ENCODE results near the gene PSME3IP1.

The PSME3IP1 gene

GRCh38 chr16:57133031-57133430 lies 52.8 kb downstream of the PSME3IP1 start:
- no peak overlapping the region for H3K4me3 ChIP-seq (ENCODE audit: low read depth, low read length)
- no peak for DNase-seq (ENCODE audit: low read depth)
- no peak for TF ChIP-seq CTCF (conservative IDR thresholded peaks at IDR 0.05; ENCODE audit: low read depth, low read length)

GRCh38 chr16:57132470-57132869 lies 53.4 kb downstream of the PSME3IP1 start:
- no peak for TF ChIP-seq CTCF (conservative IDR thresholded peaks at IDR 0.05; ENCODE audit: low read depth, low read length)
- no peak overlapping the region for H3K4me3 ChIP-seq (ENCODE audit: low read depth, low read length)
- DNase-seq (ENCODE audit: low read depth): no peak

- no peak for TF ChIP-seq CTCF (conservative IDR thresholded peaks at IDR 0.05; ENCODE audit: low read depth, low read length)
- H3K4me3 ChIP-seq (ENCODE audit: low read depth, low read length): no peak overlapping the region
- no peak for DNase-seq (ENCODE audit: low read depth)
Observed at GRCh38 chr16:57131351-57131970, 54.4 kb downstream of the PSME3IP1 start.

GRCh38 chr16:57130950-57131321 lies 54.9 kb downstream of the PSME3IP1 start:
- no peak overlapping the region for H3K4me3 ChIP-seq (ENCODE audit: low read depth, low read length)
- no peak for DNase-seq (ENCODE audit: low read depth)
- no peak for TF ChIP-seq CTCF (conservative IDR thresholded peaks at IDR 0.05; ENCODE audit: low read depth, low read length)

- no peak overlapping the region for H3K4me3 ChIP-seq (ENCODE audit: low read depth, low read length)
- no peak for TF ChIP-seq CTCF (conservative IDR thresholded peaks at IDR 0.05; ENCODE audit: low read depth, low read length)
- no peak for DNase-seq (ENCODE audit: low read depth)
Observed at GRCh38 chr16:57128771-57129389, 57.0 kb downstream of the PSME3IP1 start.

- no peak overlapping the region for H3K4me3 ChIP-seq (ENCODE audit: low read depth, low read length)
- no peak for DNase-seq (ENCODE audit: low read depth)
- no peak for TF ChIP-seq CTCF (conservative IDR thresholded peaks at IDR 0.05; ENCODE audit: low read depth, low read length)
Observed at GRCh38 chr16:57127836-57128235, 58.0 kb downstream of the PSME3IP1 start.

Data from choroid plexus epithelial cell (primary cell).